H54 (cell line): Measurements from ENCODE around the gene RETREG3.
"Not testable (repeated sequence)": the region's sequence is repeated elsewhere in the genome, so short reads cannot be mapped to it uniquely, and the experiment has no call there.

Source experiments
- DNase-seq: peaks from one replicate; pipeline ENCODE4 v3.0.0; 2011; ENCODE audit warnings: low spot score, mixed read lengths; ENCODE audit not compliant: insufficient read length
- FAIRE-seq: peaks from 3 replicates; lab custom pipeline; 2011; peaks lifted over from hg19 to GRCh38; lab: Jason Lieb, UNC
- POLR2A ChIP-seq: IDR thresholded peaks from 2 replicates; pipeline ENCODE4 v1.6.1; 2011; ENCODE audit warnings: low read depth, mild to moderate bottlenecking, low read length

Gene RETREG3

GRCh38 chr17:42623732-42624596 is 14.8 kb upstream of the RETREG3 start:
- peak; percentile 45 for FAIRE-seq
- TF ChIP-seq POLR2A, result no peak
- peak; percentile 61 for DNase-seq

- no peak for TF ChIP-seq POLR2A
- no peak for FAIRE-seq
These were observed 14.1 kb upstream of the RETREG3 start for GRCh38 chr17:42623271-42623670.

DNA sequence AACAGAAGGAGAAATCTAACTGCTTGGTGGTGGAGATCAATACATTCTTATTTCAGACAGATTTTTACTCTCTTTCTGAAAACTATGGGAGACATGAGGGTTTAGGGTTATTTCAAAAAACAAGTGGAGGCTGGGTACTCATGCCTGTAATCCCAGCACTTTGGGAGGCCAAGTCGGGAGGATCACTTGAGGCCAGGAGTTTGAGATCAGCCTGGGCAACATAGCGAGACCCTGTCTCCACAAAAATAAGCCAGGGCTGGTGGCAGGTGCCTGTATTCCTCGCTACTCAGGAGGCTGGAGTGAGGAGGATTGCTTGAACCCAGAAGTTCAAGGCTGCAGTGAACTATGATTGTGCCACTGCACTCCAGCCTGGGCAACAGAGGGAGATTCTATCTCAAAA is 12.8 kb upstream of the RETREG3 start:
- not testable (repeated sequence) for FAIRE-seq, DNase-seq

More at GRCh38 chr17:42623271-42623670, 14.1 kb upstream of the RETREG3 start:
- DNase-seq, result no peak

DNA sequence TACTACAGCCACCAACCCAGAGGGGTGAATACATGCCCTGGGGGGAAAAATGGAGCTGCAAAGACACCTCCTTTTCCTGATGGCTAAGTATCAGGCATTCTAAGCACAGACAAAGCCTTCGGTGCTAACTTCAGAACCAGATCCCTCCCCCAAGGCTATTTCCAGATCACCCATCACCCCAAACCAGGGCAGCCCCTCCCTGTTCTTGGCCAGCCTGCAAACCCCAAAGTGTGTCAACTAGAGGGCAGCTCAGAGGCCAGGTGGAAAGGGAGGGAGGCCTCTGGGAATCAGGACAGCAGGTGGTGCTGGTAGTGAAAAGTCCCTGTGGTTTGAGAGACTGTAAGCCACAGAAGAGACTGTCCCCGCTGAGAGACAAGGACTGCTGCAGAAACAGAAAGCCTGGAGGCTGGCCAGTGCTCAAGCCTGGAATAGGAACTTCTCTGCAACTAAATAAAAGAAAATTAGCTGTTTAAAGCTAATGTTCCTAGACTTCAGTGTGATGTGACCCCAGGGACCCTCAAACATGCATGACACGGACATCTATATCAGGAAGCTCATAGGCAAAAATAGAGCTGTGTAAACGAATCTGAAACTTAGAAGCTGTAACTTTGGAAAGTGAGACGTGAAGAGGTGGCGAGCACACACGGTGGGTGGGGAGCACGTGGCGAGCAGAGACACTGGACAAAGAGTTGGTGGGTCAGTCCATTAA is 9.4 kb upstream of the RETREG3 start:
- FAIRE-seq (no peak), DNase-seq (no peak)
- TF ChIP-seq POLR2A, result no peak

DNA sequence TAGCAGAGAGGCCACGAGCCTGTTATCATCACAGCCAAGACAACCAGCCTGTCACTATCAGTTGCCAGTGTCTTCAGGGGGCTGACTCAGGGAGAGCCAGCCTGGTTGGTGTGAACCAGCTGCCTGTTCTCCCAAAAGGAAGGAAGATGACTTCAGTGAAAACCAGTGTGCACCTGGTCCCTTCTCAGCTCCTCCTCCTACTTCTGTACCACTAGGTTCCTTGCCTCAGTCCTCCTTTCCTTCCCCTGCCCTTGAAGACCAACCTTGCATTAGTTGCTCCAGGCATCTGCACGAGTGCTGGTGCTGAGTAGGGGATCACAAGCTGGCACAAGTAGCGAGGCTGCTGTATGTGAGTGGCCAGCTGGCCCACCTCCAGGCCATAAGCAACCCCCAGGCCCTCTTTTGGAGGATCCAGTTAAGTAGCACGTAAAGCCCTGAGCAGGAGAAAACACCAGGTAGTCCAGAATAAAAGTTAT is 8.8 kb upstream of the RETREG3 start:
- FAIRE-seq, result no peak
- TF ChIP-seq POLR2A, result no peak
- no peak for DNase-seq

GRCh38 chr17:42613699-42614295 is 4.6 kb upstream of the RETREG3 start:
- no peak for FAIRE-seq

DNA sequence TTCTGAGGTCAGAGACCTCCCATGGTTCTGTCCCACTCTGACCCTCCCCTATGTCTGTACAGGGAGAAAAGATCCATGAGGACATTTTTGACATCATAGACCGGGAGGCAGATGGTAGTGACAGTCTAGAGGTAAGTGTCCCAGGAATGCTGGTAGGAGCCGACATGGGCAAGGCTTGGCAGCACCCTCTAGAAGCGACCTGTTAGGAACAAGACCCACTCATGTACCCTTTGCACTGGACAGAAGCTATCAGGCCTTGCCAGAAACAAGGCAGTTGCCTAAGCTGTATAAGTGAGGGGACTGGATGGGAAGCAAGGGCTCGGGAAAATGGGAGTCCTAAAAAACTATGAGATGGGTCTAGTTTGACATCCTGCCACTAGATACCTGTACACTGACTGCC is 2.8 kb upstream of the RETREG3 start:
- FAIRE-seq, result no peak
- no peak for TF ChIP-seq POLR2A
- DNase-seq, result no peak

More at GRCh38 chr17:42613699-42614295, 4.6 kb upstream of the RETREG3 start:
- no peak for DNase-seq
- TF ChIP-seq POLR2A, result no peak

DNA sequence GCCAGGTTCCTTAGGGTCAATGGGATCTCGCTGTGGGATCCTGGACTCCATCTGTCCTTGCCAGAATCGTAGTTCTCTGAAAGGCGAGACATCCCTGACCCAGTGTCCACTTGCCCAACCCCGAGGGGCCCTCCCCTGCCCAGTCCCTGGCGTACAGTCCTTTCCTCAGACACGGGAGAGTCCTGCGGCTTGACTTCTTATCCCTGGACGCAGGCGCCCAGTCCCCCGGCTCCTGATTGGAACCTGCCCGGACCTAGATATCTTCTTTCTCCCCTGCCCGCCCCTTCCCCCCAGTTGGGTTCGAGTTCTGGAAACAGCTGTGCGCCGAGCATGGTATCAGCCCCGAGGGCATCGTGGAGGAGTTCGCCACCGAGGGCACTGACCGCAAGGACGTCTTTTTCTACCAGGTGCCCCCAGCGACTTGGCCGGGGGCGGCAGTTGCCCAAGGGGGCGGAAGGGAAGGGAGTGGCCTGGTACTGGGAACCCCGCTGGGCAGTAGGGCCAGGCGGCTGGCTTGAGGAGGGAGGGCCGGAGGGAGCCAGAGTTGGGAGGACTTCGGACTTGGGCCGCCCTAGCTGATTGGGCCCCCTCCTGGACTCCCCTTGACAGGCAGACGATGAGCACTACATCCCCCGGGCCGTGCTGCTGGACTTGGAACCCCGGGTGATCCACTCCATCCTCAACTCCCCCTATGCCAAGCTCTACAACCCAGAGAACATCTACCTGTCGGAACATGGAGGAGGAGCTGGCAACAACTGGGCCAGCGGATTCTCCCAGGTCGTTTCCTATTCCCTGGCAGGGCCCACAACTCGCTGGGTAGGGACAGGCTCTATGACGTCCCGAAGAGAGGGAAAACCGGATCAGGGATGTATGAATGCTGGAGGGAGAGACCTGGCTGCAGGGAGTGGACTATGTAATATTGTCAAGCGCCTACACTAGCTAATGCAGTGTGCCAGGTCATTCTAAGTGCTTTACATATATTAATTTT is 934 bp upstream of the RETREG3 start:
- not testable (repeated sequence) for FAIRE-seq
- DNase-seq, result peak; percentile 45

- no peak for DNase-seq
- TF ChIP-seq POLR2A, result no peak
- FAIRE-seq, result no peak
These were observed 631 bp downstream of the RETREG3 start for GRCh38 chr17:42608305-42609181.

- no peak for FAIRE-seq
These were observed 1.4 kb downstream of the RETREG3 start for GRCh38 chr17:42607769-42608168.

DNA sequence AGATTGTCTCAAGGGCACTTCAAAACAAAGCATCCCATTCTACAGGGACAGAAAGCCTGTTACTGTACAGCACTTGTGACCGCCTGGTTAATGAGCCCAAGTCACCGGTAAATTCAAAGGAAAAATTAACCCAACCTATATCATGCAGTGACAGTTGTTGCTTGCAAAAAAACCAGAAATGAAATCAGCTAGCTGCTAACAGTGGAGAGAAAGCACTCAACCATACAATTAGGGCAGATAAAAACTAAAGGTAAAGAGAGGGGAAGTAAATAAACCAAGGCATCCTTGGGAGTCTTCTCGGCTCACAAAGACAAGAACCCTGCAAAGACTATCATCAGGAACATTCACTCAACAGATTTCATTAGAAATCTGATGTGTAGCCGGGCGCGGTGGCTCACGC is 5.9 kb downstream of the RETREG3 start:
- DNase-seq, result no peak
- FAIRE-seq, result no peak

More at GRCh38 chr17:42607769-42608168, 1.4 kb downstream of the RETREG3 start:
- no peak for DNase-seq
- no peak for TF ChIP-seq POLR2A

GRCh38 chr17:42598905-42599304 is 10.3 kb downstream of the RETREG3 start:
- no peak for FAIRE-seq
- TF ChIP-seq POLR2A, result no peak
- DNase-seq, result no peak

More for the DNA sequence above, 5.9 kb downstream of the RETREG3 start:
- no peak for TF ChIP-seq POLR2A
